Measurements from ENCODE around the gene TPRN.

DNA sequence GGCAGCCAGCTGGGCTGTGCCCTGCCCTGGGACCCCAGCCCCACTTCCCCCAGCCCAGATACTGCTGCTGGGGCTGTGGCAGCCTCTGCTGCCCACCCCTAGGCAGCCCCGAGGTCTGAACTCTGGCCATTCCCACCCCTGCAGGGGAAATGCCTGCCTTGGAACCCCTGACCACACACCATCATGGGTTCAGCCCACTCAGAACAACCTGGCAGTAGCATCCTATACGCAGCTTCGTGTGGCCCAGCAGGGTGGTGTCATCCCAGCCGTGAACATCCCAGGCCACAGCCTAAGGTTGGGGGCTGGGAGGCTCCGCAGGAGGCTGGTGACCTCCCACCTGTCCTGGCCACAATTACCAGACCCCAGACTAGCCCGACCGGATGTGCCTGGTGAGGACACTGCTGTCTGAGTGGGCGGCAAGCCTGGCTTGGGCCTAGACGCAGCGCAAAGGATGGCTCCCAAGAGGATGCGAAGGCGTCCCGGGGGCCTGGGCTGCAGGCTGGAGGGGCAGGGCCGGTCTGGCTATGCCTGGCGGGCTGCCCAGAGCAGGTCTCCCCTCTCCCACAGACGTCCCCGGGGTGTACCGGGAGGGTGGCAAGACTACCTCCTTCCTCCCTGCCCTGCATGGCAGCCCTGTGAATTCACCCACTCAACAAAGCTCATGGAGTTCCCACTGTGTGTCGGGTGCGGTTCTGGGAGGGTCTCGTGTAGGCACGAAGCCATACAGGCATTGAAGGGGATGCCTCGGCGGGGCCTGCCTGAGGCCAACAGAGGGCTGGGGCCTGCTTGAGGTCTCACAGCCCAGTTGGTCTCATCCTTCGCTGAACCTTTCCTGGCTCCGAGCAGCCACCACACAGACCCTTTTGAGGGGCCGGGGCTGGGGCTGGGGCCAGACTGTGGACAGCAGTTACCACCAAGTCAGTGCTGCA lies 28.7 kb upstream of the TPRN start:
- TF ChIP-seq, protein P1, sequence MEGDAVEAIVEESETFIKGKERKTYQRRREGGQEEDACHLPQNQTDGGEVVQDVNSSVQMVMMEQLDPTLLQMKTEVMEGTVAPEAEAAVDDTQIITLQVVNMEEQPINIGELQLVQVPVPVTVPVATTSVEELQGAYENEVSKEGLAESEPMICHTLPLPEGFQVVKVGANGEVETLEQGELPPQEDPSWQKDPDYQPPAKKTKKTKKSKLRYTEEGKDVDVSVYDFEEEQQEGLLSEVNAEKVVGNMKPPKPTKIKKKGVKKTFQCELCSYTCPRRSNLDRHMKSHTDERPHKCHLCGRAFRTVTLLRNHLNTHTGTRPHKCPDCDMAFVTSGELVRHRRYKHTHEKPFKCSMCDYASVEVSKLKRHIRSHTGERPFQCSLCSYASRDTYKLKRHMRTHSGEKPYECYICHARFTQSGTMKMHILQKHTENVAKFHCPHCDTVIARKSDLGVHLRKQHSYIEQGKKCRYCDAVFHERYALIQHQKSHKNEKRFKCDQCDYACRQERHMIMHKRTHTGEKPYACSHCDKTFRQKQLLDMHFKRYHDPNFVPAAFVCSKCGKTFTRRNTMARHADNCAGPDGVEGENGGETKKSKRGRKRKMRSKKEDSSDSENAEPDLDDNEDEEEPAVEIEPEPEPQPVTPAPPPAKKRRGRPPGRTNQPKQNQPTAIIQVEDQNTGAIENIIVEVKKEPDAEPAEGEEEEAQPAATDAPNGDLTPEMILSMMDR (IDR thresholded peaks at IDR 0.05), result no peak
- no peak for TF ChIP-seq POLR2A (IDR thresholded peaks at IDR 0.05)
